HG03457 (cell line): ENCODE data around the gene EIF4E.
"Not testable (repeated sequence)": the region's sequence is repeated elsewhere in the genome, so short reads cannot be mapped to it uniquely, and the experiment has no call there.

Source experiments
- ATAC-seq: cut with Tn5 transposase; IDR thresholded peaks from one replicate; pipeline ENCODE4 v1.9.1; 2021; ENCODE audit warnings: moderate number of reproducible peaks; ENCODE audit not compliant: unreplicated experiment

EIF4E gene

DNA sequence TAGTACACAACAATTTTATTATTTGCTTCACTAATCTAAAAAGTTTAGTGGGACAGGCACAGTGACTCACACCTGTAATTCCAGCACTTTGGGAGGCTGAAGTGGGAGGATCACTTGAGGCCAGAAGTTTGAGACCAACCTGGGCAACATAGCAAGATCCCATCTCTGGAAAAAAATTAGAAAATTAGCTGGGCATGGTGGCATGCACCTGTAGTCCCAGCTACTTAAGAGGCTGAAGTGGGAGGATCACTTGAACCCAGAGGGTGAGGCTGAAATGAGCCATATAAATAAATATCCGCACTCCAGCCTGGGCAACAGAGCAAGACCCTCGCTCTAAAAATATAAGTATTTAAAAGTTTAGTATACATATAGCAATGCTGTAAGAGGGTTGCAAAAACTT lies 42.6 kb downstream of the EIF4E start:
- ATAC-seq, result not testable (repeated sequence)

DNA sequence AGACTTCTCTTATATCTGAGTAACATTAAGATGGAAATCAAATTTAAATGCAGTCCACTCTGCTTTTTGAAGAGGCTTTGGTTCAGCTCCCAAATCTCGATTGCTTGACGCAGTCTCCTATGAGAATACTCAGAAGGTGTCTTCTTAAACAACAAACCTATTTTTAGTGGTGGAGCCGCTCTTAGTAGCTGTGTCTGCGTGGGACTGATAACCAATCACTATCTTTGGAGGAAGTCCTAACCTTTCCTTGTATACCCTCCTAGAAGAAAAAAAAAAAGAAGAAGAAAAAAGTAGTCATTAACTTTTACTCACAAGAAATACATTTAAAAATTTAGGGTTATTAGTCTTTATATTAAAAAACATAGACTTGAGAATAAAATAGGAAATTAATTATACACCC lies 48.0 kb downstream of the EIF4E start:
- ATAC-seq, result not testable (repeated sequence)

DNA sequence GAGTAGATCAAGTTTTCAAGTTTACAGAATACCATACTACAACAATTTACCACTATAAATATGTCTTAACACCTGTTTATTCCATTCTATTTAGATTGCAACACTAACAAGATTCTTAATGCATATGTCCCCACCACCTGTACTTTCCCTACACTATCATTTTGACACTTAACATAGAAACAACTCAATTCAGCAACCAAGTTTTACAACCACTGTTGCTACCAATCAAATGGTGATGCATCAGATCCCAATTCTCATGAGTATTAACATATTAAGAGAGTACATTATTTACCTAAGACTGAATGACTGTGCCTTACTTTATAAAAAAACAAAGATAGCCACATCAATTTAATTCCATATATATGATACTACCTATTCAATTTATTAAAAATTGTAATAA lies 49.4 kb downstream of the EIF4E start:
- no peak for ATAC-seq

DNA sequence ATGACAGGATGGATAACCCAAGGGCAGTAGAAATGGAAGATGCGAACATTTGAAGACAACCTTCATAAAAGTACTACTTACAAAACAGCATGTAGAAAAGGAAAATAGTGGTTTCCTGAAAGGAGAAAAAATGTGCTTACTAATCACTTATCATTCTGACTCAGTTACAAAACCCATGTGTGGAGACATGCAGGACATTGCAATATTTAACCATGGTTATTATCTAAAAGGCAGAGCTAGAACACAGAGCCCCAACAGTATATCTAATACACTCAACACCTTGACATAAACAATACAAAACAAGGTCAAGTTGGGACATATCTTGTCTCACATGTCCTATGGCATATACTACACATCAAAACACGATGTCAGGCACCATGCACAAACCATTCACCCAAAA lies 55.9 kb downstream of the EIF4E start:
- ATAC-seq, result no peak

DNA sequence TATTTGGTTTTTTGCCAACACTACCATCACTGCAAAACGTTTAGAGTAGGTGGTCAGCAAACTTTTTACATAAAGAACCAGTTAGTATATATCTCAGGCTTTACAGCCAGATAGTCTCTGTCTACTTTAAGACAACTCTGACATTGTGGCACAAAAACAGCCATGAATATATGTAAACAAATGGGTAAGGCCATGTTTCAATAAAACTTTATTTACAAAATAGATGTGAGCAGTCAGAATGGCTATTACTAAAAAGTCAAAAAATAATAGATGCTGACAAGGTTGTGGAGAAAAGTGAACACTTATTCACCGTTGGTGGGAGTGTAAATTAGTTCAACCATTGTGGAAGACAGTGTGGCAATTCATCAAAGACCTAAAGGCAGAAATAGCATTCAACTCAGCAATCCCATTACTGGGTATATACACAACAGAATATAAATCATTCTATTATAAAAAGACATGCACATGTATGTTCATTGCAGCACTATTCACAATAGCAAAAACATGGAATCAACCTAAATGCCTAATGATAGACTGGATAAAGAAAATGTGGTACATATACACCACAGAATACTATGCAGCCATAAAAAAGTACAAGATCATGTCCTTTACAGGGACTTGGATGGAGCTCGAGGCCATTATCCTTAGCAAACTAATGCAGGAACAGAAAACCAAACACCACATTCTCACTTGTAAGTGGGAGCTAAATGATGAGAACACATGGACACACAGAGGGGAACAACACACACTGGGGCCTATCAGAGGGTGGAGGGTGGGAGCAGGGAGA lies 56.6 kb downstream of the EIF4E start:
- not testable (repeated sequence) for ATAC-seq

DNA sequence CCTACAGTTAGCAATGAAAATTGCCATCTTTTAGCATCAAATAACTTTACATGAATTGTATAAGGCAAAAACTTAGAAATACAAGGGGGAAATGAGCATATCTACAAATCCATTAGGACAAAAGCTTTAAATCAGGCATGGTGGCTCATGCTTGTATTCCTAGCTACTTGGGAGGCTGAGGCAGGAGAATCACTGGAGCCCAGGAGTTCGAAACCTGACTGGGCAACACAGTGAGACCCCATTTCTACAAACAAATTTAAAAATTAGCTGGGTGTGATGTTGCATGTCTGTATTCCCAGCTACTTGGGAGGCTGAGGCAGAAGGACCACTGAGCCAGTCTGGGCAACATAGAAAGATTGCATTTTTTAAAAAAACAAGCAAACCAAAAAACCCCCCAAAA lies 61.3 kb downstream of the EIF4E start:
- no peak for ATAC-seq

DNA sequence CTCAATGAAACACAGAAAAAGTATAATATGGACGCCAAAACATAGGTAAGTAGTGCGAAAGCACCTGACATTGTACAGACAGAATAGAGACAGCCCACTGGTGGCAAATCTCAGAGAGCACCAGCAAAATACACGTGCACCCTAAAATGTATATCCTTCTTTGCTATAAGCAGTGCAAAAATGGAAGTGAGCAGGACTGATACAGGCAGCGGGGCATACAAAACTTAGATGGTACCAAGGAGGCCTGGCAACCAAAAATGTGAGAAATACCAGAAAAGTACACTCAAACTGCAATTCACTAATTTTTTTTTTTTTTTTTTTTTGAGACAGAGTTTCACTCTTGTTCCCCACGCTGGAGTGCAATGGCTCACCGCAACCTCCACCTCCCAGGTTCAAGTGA lies 63.9 kb downstream of the EIF4E start:
- ATAC-seq, result no peak

DNA sequence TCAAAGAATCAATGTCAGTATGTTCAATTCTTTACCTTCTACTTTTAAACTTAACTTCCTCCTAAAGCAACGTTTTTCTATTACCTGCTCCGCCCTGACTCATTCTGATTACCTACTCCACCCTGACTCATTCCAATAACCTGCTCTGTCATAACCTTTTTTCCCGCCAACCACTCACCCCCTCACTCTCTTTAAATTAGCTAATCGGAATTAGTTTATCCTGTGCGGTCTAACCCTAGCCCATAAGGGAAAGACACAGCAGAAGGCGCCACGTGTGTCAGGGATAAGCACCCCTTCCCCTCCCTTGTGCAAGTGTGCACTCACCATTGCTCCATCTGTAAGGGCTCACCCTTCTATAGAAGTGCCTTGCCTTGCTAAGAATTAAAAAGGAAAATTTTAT lies 64.4 kb downstream of the EIF4E start:
- no peak for ATAC-seq

DNA sequence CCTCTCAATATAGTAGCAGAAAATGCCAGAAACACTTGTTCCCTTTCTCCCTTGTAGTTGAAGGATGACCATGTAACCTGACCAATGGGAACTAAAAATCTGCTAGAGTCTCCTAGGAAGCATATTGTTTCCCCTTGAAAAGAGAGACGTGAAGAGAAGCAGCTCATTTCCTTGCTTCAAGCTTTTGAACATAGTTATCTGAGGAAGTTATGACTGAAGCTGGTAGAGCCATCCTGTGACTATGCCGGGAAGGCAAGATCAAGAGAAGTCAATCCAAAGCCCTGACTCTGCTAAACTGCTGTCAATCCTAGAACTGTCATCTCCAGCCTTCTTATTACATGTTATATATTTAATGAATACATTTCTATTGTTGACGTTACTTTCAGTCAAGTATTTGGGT lies 66.6 kb downstream of the EIF4E start:
- ATAC-seq, result no peak

DNA sequence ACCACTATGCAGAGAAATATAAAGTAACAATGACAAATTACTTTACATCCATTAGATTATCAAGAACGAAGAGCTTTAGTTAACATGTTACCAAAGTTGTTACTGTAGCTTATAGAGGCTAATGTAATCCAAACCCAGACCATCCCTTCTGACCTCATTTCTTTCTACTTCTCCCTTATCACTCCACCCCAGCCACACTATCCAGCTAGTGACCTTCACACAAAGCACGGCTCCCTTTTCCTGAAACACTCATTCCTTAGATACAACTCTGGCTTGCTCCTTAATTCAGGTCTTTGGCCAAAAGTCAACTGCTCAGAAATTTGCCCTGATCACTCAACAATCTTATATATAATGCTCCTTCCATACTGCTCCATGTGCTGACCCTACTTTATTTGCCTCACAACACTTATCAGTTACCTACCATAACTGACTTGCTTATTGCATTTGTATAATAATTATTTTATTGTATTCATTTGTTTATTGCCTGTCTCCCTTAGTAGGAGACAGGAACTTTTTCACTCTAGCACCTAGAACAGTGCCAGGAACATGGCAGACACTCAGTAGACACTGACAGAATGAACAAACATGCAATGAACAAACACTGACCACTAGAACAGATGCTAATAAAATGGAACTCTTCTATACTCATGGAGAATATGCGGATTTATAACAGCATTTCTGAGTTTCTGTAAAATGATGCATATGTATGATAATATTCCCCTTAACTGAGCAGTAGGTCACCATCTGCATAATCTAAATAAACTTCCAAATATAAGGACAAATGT lies 67.6 kb downstream of the EIF4E start:
- no peak for ATAC-seq

DNA sequence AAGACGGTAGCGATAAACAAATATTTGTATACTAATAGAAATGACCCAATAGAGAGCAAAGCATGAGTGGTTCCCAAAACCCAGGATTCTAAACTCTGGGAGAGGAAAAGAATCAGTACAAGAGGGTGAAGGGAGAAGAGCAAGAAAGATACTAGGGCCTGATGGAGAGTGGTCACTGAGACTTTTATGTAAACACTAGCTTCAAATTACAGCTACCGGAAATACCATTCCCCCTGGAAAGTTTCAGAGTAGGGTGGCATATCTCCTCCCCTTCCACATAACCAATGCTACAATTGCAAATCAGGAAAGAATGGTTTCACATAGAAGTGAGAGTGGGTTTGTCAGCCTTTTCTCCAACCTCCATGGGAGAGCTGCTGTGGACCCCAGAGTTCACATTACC lies 77.1 kb downstream of the EIF4E start:
- ATAC-seq, result no peak

DNA sequence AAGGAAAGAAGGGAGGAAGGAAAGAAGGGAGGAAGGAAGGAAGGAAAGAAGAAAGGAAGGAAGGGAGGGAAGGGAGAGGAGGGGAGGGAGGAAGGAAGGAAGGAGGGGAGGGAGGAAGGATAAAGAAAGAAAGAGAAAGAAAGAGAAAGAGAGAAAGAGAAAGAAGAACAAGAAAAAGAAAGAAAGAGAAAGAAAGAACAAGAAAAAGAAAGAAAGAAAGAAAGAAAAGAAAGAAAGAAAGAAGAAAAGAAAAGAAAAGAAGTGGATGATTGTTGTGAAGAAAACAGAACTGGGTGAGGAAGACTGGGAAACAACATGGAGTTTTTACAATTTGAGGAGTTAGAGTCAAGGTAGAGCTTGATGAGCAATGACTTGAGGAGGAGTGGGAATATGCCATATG lies 78.0 kb downstream of the EIF4E start:
- ATAC-seq, result no peak

DNA sequence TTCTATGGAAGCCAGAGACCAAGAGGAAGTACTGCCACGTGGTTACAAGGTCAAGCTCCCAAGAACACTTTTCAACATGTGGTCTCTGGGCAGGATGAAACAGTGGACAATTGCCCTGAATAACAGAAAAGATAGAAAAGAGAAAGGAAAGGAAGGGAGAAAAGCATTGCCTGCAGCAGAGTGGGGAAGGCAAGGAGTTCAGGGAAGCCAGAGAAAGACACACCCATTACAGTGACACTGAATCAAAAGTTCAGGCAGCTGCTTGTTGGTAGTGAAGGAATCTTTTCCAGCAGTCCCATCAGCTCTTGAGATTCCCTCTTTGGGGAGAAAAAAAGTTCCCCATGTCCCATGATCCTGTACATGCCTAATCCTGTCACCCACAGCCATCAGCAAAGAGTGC lies 80.5 kb downstream of the EIF4E start:
- no peak for ATAC-seq

DNA sequence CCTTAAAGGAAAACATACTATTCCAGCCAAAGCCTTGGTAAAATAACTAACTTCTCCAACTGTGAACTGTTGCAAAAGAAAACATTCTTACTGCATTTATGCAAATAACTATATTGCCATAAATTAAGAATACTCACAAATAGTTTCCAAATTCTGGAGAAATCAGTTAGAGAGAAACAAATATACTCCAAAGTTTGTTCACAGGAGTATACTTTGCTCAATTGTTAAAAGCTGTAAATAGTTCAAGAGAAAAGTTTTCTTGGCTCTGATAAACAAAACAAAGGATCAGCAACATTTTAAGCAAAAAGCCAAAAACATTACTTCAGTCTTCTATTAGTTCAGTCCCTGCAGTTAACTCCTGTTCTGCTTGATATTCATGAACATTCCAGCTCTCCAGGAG lies 83.0 kb downstream of the EIF4E start:
- ATAC-seq, result no peak

DNA sequence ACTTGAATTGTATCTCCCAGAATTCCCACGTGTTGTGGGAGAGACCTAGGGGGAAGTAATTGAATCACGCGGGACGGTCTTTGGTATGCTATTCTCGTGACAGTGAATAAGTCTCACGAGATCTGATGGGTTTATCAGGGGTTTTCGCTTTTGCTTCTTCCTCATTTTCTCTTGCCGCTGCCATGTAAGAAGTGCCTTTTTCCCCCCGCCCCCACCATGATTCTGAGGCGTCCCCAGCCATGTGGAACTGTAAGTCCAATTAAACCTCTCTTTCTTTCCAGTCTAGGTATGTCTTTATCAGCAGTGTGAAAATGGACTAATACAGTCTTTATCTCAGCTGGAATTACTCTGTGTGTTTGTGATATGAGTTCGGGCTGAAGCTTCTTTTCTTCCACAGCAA lies 86.0 kb downstream of the EIF4E start:
- not testable (repeated sequence) for ATAC-seq

DNA sequence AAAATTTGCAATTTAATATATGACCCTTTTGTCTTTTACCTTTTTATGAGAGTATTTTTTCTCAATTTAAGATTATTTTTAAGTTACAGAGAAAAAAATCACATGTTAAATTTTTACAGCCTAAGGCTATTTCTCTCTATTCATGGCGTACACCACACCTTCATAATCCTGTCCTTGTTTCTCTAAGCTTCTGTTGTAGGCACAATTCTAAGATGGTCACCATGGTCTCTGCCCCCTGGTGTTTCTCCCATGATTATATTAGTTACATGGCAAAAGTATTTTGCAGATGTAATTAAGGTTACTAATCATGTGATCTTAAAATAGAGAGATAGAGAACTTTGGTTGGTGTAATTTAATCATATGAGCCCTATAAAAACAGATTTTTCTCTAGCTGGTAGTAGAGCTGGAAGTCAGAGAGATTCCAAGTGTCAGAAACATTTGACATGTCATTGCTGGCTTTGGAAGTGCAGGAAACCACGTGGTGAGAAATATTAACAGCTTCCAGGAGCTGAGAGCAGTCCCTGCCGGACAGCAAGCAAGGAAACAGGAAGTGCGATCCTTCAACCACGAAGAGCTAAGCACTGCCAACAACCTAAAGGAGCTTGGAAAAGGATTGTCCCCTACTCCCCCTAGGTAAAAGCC lies 89.8 kb downstream of the EIF4E start:
- ATAC-seq, result no peak

DNA sequence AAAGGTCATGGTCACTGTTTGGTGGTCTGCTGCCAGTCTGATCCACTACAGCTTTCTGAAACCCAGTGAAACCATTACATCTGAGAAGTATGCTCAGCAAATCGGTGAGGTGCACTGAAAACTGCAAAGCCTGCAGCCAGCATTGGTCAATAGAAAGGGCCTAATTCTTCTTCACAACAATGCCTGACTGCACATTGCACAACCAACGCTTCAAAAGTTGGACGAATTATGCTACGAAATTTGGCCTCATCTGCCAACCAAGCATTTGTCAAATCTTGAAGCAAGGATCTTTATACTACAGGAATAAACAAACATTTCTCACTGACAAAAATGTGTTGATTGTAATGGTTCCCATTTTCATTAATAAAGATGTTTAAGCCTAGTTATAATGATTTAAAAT lies 90.4 kb downstream of the EIF4E start:
- ATAC-seq, result no peak

DNA sequence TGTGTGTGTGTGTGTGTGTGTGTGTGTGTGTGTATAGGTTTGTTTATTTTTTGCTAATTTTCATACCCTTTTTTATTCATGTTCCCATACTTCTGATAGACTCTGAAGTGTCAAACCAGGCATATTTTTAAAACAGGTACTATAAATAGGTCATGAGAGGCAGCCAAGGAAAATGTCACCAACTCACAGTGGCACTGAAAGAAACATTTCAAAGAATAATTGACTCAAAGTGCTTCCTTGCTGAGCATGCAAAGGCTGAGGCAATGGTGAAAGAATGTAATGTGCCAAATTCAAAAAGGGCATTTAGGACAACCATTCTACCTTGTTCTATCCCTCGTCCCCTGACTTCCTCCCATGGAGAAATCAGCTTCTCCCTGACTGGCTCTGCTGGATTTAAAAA lies 95.5 kb downstream of the EIF4E start:
- ATAC-seq, result no peak

DNA sequence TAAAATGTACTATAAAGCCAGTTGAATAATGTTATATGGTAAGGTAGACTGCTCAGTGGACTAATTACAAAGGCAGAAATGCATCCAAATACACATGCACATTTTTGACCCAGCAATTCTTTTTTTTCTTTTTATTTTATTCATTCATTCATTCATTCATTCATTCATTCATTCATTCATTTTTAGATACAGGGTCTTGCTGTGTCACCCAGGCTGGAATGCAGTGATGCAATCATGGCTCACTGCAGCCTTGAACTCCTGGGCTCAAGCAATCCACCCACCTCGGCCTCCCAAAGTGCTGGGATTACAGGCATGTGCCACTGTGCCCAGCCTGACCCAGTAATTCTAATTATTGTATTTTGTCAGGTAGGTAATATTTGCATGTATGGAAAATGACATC lies 97.9 kb downstream of the EIF4E start:
- ATAC-seq, result not testable (repeated sequence)
